ENCODE data around the gene MOB3B.

GRCh38 chr9:27451207-27451797 is 78.3 kb downstream of the MOB3B start:
- TF ChIP-seq SP7 (tag by site-specific recombination; IDR thresholded peaks at IDR 0.05) (no peak), ZNF274 (IDR thresholded peaks at IDR 0.05; ENCODE audit: low read length) (no peak), ZNF274 (tag by site-specific recombination; IDR thresholded peaks at IDR 0.05; ENCODE audit: borderline replicate concordance) (no peak), KLF17 (tag by site-specific recombination; IDR thresholded peaks at IDR 0.05) (no peak), ZNF157 (tag by site-specific recombination; IDR thresholded peaks at IDR 0.05) (no peak), CTCF (tag by site-specific recombination; IDR thresholded peaks at IDR 0.05) (no peak), ATF2 (tag by site-specific recombination; IDR thresholded peaks at IDR 0.05; ENCODE audit: low read depth) (no peak), SCRT2 (tag by site-specific recombination; IDR thresholded peaks at IDR 0.05) (no peak)

All from HEK293 (cell line).